GM12892 (cell line): ENCODE results near the gene KIF17.
A peak's percentile ranks its signal among the peaks of the same experiment; 100 is the strongest.

Source experiments
- DNase-seq: peaks from one replicate; pipeline ENCODE4 v3.0.0; 2011; ENCODE audit not compliant: insufficient read length
- FAIRE-seq: peaks from 2 replicates; lab custom pipeline; 2011; peaks lifted over from hg19 to GRCh38; lab: Jason Lieb, UNC
- POLR2A ChIP-seq: IDR thresholded peaks from 2 replicates; pipeline ENCODE4 v1.6.1; 2011; ENCODE audit warnings: low read depth, low read length, control low read depth
- POLR2AphosphoS5 ChIP-seq: IDR thresholded peaks from 2 replicates; pipeline ENCODE4 v1.6.1; 2011; ENCODE audit warnings: low read depth, low read length, control low read depth
- TAF1 ChIP-seq: IDR thresholded peaks from 2 replicates; pipeline ENCODE4 v1.6.1; 2011; ENCODE audit warnings: low read depth, mild to moderate bottlenecking, control low read depth, low read length, borderline replicate concordance

The KIF17 gene

GRCh38 chr1:20703124-20703756 lies 14.6 kb downstream of the KIF17 start:
- no peak for TF ChIP-seq TAF1
- TF ChIP-seq POLR2A, result no peak
- no peak for TF ChIP-seq POLR2AphosphoS5
- FAIRE-seq, result no peak
- no peak for DNase-seq

GRCh38 chr1:20702416-20702815 lies 15.4 kb downstream of the KIF17 start:
- DNase-seq, result no peak
- no peak for TF ChIP-seq POLR2A
- no peak for TF ChIP-seq POLR2AphosphoS5
- TF ChIP-seq TAF1, result no peak
- no peak for FAIRE-seq

GRCh38 chr1:20701847-20702246 lies 16.0 kb downstream of the KIF17 start:
- no peak for TF ChIP-seq POLR2A
- no peak for TF ChIP-seq TAF1
- DNase-seq (no peak), FAIRE-seq (no peak)

GRCh38 chr1:20701446-20701845 lies 16.4 kb downstream of the KIF17 start:
- DNase-seq, result no peak
- no peak for FAIRE-seq
- TF ChIP-seq POLR2A, result no peak
- TF ChIP-seq TAF1, result no peak
- TF ChIP-seq POLR2AphosphoS5, result no peak

GRCh38 chr1:20700636-20701215 lies 17.1 kb downstream of the KIF17 start:
- DNase-seq (no peak), FAIRE-seq (no peak)
- TF ChIP-seq POLR2AphosphoS5, result no peak
- no peak for TF ChIP-seq TAF1
- TF ChIP-seq POLR2A, result no peak

- TF ChIP-seq TAF1, result no peak
- FAIRE-seq, result no peak
- no peak for DNase-seq
These were observed 18.2 kb downstream of the KIF17 start for GRCh38 chr1:20699558-20699957.

- no peak for TF ChIP-seq POLR2AphosphoS5
- TF ChIP-seq TAF1, result no peak
- no peak for TF ChIP-seq POLR2A
- DNase-seq (no peak), FAIRE-seq (no peak)
These were observed 19.5 kb downstream of the KIF17 start for GRCh38 chr1:20698195-20698910.

GRCh38 chr1:20697563-20697962 lies 20.2 kb downstream of the KIF17 start:
- no peak for FAIRE-seq
- no peak for DNase-seq
- TF ChIP-seq POLR2A, result no peak
- TF ChIP-seq POLR2AphosphoS5, result no peak
- TF ChIP-seq TAF1, result no peak

- FAIRE-seq, result peak; percentile 80
These were observed 21.1 kb downstream of the KIF17 start for GRCh38 chr1:20696397-20697333.

GRCh38 chr1:20695515-20695914 lies 22.3 kb downstream of the KIF17 start:
- no peak for DNase-seq
- TF ChIP-seq POLR2AphosphoS5 (no peak), POLR2A (no peak), TAF1 (no peak)
- no peak for FAIRE-seq

More at GRCh38 chr1:20696397-20697333, 21.1 kb downstream of the KIF17 start:
- DNase-seq, result peak; percentile 96
- TF ChIP-seq POLR2AphosphoS5, result no peak
- TF ChIP-seq POLR2A, result no peak
- TF ChIP-seq TAF1, result no peak

GRCh38 chr1:20693623-20694022 lies 24.2 kb downstream of the KIF17 start:
- TF ChIP-seq TAF1 (no peak), POLR2AphosphoS5 (no peak), POLR2A (no peak)
- DNase-seq, result no peak
- no peak for FAIRE-seq
